DMS 273 (cell line): ENCODE data around the gene PRSS36.
"Not testable (repeated sequence)": the region's sequence is repeated elsewhere in the genome, so short reads cannot be mapped to it uniquely, and the experiment has no call there.

Source experiments
- DNase-seq: peaks from one replicate; lab custom pipeline; 2025; ENCODE audit not compliant: unreplicated experiment; lab: John Stamatoyannopoulos, UW

Gene PRSS36

DNA sequence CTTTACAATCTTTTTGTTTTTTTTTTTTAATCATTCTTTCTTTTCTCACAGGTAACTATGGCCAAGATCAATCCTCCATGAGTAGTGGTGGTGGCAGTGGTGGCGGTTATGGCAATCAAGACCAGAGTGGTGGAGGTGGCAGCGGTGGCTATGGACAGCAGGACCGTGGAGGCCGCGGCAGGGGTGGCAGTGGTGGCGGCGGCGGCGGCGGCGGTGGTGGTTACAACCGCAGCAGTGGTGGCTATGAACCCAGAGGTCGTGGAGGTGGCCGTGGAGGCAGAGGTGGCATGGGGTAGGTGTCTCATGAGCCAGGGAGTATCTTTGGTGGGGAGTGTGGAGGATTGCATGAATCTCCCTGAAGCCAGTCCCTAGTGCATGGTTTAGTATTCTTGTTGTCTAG lies 35.0 kb upstream of the PRSS36 start:
- DNase-seq = no peak

DNA sequence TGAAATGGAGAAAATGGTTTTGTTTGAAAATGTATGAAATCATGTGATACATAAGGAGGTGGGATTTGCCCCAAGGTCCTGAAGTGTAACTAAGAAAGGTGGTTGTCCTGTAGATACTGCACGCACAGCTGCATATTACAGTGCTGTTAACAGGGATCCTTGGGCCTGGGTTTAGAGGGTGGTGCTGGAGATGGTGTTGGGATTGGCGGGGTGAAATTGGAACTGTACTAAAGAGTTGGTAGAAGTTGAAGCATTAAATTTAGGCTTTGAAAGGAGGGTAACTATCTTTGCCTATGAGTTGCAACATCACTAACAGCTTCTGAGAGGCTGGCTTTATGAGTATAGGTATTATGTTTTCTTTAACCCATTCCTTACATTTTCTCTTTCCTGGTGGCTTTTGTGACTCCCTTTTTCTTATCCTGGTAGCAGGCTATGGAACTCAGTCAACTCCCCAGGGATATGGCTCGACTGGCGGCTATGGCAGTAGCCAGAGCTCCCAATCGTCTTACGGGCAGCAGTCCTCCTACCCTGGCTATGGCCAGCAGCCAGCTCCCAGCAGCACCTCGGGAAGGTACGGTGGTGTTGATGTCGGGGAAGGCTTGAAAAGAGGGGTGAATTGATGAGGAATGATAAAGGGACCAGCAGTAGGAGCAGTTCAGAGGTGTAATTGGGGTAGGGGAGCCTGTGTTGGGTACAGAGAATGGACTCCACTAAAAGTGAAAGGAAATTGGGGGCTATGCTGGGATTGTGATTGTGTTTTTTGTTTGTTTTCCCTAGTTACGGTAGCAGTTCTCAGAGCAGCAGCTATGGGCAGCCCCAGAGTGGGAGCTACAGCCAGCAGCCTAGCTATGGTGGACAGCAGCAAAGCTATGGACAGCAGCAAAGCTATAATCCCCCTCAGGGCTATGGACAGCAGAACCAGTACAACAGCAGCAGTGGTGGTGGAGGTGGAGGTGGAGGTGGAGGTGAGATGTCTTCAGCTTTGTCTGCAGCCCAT lies 33.9 kb upstream of the PRSS36 start:
- no peak for DNase-seq

DNA sequence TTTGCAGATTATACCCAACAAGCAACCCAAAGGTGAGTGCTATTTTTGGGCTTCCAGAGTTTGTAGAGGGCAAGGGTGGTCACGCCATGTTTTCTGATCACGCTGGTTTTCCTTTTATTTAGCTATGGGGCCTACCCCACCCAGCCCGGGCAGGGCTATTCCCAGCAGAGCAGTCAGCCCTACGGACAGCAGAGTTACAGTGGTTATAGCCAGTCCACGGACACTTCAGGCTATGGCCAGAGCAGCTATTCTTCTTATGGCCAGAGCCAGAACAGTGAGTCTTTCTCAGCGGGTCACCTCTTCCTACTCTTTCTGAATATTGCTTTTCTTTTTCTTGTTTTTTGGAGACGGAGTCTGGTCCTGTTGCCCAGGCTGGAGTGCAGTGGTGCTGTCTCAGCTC lies 32.5 kb upstream of the PRSS36 start:
- no peak for DNase-seq

DNA sequence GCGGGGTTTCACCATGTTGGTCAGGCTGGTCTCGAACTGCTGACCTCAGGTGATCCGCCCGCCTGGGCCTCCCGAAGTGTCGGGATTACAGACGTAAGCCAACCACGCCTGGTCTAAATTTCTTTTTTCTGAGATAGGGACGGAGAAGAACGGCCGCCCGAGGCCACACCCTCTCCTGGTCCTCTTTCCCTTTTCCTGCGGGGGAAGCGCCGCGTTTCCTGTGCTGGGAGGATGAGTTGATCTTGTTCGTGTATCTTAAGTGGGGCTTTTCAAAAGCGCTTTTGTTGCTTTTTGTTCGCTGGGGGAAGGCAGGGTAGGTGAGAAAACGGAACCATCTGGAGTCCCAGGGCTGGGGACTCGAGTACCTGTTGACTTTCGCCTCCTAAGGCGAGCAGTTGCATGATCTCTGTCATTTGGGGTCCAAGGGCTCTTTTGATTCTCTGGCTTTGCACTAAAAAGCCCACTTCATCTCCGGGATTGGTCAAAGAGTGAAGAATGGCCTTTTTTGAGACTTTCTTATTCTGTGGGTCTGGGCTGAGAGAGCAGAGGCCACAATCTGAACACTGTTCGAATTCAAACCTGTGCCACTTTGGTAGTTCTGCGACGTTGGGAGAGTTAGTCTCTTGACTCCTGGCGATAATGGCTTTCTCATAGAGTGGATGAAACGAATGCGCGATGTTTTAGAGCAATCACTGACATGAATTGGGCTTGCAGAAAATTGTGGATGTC lies 31.4 kb upstream of the PRSS36 start:
- DNase-seq = no peak

DNA sequence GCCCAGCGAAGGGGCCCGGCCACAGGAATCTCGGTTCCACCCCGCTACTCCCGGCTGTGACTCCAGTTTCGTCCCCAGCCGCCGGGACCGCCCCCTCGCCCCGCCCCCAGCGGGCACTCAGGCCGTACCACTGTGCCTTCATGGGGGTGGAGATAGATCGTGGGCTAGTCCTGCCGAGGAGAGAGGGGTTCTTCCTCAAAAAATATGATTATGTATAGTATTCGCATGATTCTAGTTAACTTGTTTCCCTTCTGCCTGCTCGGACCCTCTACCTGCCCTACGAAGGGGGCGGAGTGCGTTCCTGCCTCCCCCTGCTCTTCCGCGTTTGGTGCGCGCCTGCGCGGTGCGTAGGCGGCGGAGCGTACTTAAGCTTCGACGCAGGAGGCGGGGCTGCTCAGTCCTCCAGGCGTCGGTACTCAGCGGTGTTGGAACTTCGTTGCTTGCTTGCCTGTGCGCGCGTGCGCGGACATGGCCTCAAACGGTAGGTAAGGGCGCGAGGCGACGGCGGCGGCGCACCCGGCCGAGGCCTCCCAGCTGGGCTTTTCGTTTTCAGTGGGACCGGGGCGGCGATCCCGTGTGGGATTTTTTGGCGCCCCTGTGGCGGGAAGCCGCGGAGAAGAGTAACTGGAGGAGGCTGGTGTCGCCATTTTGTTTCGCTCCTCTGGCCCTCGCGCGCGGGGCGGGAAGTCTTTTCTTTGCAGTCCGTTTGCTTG lies 30.0 kb upstream of the PRSS36 start, which contains the start of gene FUS:
TSS of gene FUS (plus strand) at position 393 of the 713 bp plus-strand sequence. CDS start at position 469, 76 bp downstream.
- peak; percentile 94 for DNase-seq

DNA sequence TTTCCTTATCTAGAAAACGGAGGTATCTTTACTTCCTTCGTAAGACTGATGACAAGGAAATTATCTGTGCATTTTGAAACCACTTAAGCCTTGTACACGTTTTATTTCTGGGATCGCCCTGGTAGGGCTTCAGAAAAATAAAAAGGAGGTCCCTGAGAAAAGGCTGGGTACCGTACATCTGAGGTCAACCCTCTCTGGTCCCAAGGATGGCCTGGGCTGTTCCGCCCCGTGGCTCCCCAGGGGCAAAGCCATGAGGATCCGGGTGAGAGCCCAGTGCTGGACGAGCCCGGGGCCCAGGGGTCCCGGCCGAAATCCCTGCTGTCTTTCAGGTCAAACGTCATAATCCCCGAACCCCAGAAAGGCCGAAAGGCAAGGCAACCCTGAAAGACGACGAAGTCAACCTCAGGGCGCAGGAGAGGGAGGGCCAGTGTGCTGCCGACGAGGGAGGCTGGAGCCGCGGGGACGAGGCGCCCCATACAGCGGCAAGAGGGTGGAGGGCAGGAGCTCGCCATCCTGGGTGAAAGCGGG lies 29.4 kb upstream of the PRSS36 start:
- DNase-seq = no peak

DNA sequence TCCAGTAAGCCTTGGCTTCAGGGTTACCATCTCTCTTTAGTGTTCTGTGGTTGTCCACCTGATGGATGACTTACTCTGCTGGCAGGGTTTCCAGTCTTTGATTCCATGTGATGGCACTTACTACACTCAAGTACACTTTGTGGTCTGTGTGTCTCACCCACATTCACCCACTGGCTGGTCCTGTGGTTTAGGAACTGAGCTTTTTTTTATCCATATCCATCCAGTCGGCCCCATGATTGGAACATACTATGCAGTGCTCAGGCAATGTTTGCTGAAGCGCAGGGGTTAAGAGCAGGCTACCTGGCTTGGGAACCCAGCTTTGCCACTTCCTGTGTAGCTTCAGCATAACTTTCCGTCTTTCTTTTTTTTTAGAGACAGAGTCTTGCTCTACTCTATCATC lies 27.3 kb upstream of the PRSS36 start:
- no peak for DNase-seq

DNA sequence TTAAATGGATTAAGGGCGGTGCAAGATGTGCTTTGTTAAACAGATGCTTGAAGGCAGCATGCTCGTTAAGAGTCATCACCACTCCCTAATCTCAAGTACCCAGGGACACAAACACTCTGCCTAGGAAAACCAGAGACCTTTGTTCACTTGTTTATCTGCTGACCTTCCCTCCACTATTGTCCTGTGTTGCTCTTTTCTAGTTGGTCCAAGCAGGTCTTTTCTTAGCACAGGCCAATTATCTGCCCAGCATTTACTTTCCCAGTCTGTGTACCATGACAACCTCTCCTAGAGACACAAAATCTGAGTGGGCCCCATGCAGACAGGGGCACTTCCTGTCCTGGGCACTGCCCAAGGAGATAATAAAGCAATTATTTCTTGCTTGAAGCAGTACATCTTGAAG lies 20.2 kb upstream of the PRSS36 start:
- DNase-seq = not testable (repeated sequence)

DNA sequence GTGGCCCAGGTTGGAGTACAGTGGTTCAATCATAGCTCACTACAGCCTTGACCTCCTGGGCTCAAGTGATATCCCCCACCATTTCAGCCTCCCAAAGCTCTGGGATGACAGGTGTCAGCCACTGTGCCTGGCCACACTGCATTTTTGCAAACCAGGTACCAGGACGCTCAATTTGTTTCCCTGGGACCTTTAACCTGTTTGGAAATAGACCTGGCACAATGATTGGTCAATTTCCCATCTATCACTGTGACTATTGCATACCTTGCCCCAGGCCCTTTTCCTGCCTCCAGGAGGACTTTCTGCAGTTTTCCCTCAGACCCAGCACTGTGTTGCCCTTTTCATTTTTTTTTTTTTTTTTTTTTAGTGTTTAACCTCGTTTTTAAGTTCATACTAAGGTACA lies 19.0 kb upstream of the PRSS36 start:
- DNase-seq = no peak

DNA sequence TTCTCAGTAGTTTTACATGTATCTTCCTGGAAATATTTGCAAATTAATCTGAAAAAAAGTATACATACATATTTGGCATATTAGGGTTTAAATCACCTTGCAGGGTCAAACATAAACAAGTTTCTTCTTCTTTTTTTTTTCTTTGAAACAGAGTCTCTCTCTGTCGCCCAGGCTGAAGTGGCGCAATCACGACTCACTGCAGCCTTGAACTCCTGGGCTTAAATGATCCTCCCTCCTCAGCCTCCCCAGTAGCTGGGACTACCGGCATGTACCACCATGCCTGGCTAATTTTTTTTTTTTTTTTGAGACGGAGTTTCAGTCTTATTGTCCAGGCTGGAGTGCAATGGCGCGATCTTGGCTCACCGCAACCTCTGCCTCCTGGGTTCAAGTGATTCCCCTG lies 17.4 kb upstream of the PRSS36 start:
- DNase-seq = no peak

DNA sequence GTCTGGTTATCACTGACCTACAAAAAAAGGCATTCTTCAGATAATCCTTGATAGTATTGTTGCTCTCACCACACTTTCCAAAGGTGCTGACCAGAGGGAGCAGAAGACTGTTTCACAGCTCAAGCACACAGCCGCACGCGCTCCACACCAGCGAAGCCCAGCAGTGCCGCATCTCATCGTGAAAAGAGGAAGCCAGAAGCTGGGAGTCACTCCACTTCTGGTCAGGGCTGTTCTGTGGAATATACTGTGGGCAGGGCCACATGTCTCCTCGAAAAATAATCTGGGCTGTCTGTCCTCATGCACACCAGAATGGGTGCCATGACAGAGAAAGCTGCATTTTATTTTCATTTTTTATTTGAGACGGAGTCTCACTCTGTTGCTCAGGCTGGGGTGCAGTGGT lies 7.3 kb upstream of the PRSS36 start:
- no peak for DNase-seq

DNA sequence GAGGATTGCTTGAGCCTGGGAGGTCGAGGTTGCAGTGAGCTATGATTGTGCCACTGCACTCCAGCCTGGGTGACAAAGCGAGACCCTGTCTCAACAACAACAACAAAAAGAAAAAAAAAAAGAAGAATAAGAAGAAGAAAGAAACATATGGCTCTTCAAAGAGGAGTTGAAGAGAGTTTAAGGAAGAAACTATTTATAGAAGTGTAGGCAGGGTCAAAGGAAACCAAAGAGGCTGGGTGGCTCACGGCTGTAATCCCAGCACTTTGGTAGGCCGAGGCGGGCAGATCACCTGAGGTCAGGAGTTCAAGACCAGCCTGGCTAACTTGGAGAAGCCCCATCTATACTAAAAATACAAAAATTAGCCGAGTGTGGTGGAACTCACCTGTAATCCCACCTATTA lies 1.1 kb upstream of the PRSS36 start:
- not testable (repeated sequence) for DNase-seq

DNA sequence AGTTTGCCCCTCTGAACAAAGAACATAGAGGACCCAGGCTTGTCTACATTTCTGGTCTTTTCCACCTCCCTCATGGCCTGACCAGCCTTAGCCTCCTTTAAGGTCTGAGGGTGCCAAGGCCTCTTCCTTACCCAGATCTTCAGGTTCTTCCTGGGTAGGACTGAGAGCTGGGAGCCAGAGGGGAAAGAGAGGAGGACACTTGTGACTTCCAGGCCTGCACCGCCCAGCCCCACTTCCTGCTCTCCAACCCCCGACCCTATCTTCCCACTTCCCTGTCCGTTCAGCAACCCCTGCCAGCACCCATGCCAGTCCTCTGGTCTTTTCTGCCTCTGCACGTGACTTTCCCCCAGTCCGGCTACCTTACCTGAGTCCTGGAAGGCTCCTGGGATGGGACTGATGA lies 534 bp downstream of the PRSS36 start:
- no peak for DNase-seq

DNA sequence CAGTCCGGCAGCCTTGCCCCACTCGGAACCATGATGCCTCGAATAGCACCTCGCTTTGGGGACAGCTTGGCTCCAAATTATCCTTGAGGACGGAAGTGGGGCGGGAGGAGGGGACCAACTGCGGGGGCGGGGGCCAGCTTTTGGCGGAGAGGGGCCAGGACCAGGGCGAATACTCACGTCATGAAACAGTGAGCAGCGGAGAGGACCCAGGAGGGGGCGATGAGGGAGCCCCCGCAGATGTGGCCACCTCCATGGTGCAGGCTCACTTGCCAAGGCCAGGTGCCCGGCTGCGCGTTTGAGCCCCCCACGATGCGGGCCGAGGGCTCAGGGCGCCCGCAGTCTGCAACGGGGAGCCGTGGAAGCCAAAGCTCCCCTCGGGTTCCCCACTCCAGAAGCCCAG lies 970 bp downstream of the PRSS36 start:
- no peak for DNase-seq

DNA sequence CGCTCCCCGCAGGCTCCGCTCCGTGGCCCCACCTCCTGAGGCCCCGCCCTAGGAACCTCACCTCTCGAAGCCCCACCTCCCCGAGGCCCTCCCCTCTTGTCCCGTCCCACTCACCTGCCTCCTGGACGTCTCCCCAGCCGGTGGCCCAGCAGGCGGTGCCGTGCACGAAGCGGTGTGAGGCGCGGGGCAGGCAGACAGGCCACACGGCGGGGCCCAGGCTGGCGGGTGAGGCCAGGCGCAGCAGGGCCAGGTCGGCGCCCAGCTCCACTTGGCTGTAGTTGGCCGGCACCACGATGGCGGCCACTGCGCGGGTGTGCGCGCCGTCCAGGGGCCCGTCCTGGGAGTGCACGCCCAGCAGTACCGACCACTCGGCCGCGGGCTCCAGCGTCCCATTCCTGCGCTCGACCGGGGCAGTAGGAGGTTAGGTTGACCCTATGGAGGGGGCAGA lies 1.6 kb downstream of the PRSS36 start:
- DNase-seq = no peak

DNA sequence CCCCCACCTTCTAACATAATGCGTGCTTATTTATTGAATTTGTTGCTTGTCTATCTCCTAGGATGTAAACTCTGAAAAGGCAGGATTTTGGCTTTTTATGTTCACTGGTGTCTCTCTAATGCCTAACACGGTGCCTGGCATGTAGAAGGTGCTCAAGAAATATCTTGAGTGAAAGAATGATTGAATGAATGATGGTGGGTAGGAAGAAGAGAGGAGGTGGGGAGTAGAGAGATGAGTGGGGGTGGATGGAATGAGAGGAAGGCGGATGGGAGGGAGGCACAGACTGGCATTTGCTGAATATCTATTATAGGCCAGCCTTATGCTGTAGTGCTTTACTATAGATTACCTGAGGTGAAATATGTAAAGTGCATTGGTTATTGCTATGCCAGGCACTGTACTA lies 2.3 kb downstream of the PRSS36 start:
- no peak for DNase-seq

DNA sequence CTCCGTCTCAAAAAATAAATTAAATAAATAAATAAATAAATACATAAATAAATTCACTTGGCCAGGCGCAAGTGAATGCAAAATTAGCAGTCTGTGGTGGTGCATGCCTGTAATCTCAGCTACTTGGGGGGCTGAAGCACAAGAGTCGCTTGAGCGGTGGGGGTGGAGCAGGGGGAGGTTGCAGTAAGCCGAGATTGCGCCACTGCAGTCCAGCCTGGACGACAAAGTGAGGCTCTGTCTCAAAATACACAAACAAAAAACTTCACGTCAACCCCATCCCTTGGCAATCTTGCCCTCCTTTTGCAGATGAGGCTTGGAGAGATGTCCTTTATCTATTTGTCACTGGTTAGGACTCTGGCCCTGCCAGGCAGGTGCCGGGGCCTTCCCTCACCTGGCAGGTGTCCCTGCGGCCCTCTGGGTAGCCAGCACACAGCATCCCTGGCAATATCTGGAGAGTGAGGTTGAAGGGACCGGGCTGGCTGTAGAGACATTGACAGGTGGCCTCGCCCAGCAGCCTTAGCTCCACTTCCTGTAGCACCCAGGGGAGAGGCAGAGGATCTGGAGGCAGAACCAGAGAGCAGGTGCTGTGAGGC lies 4.4 kb downstream of the PRSS36 start:
- DNase-seq = no peak

DNA sequence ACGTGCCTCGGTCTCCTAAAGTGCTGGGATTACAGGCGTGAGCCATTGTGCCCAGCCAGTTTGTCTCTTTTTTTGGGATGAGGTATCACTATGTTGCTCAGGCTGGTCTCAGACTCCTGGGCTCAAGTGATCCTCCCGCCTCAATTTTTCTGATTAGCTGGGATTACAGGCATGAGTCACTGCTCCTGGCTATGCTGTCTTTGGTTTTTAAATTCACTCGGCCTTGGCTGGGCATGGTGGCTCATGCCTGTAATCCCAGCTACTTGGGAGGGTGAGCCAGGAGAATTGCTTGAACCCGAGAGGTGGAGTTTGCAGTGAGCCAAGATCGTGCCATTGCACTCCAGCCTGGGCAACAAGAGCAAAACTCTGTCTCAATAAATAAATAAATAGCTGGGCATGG lies 5.4 kb downstream of the PRSS36 start:
- DNase-seq = not testable (repeated sequence)

DNA sequence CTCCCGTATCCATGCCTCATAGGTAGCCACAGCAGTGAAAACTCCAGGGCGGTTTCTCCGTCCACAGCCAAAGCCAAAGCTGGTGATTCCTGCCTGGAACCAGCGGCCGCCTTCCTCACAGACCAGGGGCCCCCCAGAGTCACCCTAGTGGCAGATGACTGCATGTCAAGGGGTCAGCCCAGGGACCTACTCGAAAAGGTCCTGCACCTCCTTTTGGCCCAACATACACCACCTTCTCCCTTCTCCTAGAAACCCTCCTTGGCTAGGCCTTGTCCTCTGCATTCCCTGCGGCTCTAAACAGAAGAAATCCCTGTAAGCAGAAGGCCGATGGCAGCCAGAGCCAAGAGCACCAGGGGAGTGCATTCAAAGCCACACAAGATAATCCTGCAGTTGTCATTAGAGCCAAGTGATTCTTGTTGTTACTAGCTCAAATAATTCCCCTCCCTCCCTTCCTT lies 6.1 kb downstream of the PRSS36 start:
- no peak for DNase-seq

DNA sequence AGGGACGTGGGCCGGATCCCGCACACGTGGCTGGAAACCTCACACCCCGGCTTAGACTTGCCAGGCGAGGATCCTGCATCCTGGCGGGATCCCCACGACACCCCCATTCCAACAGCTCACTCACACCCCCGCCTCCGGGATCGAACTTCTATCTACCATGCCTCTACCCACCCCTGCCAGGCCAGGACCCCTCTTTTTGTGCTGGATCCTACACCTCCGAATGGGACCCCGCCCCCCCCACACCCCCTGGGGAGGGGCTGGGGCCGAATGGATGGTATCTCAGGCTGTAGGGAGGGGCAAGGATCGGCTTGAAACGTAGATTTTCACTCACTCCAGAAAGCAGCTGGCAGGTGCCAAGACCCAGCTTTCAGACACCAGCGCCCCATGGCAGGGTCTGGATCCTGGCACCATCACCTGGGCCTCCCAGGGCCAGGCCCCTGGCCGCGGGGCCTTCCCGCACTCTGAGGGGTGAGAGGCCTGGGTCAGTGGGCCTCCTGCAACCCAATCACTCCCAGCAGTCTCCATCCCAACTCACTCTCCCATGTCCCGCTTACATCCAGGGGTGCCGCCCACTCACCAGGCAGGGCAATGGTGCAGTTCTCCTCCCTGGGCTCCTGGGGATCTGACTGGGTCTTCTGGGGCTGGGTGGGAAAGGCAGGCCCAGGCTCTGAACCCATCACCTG lies 6.7 kb downstream of the PRSS36 start:
- no peak for DNase-seq
